Retina (tissue), 1 donor: Measurements from ENCODE around the gene TBC1D4.
"Not testable (repeated sequence)": the region's sequence is repeated elsewhere in the genome, so short reads cannot be mapped to it uniquely, and the experiment has no call there.

Experiments used
- DNase-seq: peaks from one replicate; pipeline ENCODE4 v3.0.0-alpha.2; 2016

The TBC1D4 gene

GRCh38 chr13:75256922-75257321 lies 225.0 kb downstream of the TBC1D4 start:
- DNase-seq, result no peak

DNA sequence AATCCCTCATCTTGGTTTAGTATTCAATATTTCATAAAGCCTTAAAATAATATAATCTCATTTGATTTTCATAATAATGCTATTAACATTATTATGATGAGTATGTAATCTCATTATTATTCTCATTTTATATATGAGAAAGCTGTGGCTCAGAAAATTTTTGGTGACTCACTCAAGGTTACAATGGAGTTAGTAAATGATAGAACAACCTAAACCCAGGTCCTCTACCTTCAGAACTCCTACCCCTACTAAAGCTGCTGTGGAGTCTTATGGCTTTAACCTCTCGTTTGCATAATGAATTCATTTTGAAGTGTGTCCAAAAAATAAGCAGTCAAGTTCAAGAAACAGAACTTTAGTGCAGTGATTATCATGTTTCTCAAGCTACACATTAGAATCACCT lies 226.3 kb downstream of the TBC1D4 start:
- DNase-seq, result no peak

DNA sequence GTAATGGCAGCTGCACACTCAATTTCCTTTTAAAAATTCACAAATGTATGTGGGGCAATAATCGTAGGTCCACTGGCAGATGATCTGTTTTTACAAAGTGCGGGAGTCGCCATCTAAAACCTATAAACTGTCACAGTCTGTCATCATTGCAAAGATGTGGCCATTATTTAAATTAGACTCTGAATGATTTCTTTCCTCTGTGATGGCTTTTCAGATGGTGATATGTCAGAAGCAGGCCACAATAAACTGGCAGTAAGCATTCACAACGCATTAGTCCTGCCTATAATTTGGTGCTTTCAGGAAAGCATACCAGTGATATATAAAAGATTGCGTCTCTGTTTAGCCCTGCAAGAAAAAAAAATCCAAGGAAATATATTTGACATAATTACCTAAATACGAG lies 226.8 kb downstream of the TBC1D4 start:
- no peak for DNase-seq

DNA sequence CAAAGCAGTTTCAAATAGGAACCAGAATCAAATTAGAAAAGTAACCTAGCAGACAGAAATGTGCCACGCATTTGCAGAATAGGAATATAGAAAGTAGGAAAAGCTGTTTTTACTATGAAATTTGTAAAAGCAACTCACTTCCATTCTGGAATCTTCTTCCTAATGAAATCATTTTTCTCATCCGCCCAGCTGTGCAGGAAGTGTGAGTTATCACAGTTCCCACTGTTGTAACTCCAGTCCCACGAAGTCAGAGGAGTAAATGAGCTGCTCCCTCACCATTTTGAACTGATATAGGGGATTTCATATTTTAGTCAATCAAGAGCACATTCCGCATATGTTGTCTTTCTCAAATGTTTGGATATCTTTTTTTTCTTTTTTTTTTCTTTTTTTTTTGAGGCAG lies 230.8 kb downstream of the TBC1D4 start:
- DNase-seq, result no peak

DNA sequence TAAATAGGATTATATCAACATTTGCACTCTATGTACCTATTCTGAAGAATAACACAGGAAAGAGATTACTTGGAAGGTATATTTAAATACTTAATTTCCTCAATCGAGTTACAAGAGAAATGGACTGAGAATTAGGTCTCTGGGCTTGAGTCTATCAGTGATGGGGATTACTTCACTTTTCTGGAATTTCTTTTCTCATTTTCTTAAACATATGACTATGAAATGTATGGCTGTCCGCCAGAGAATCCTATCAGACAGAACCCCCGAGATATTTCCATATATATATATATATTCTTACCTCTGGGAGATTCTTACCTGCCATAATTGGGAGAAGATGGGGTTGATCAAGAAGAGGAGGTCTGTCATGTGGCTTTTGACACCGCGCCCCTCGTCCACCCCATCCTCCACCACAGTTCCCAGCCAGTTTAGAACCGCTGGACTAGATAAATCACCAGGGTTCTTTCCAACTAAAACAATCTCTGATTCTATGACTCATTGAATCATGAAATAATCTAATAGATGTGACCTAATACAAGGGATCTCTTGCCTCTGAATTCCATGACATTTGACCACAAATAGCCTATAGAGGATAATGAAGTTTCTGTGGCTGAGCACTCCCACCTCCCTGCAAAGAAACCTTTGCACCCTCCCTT lies 231.3 kb downstream of the TBC1D4 start:
- DNase-seq, result no peak

- not testable (repeated sequence) for DNase-seq
Measured at GRCh38 chr13:75245578-75245977, 236.4 kb downstream of the TBC1D4 start.

- not testable (repeated sequence) for DNase-seq
Measured at GRCh38 chr13:75240240-75240639, 241.7 kb downstream of the TBC1D4 start.

DNA sequence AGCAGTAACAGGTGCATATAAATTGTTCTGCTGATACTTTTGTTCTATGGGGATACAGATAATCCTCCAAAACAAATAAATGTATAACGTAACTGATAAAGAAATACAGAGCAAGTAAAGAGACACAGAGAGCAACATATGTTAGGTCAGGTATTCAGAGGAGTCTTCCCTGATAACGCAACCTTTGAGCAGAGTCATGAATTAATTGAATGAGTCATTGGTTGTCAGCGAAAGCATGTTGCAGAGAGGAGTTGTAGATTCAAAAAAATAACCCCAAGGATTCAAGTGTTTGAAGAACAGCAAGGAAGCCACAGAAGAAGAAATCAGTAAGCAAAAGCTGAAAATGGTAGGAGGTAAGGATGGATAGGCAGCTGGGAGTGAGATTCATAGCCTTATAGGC lies 245.2 kb downstream of the TBC1D4 start:
- no peak for DNase-seq
